GOT3 (cell line): Measurements from ENCODE around the gene OR10H5.
"Not testable (repeated sequence)": the region's sequence is repeated elsewhere in the genome, so short reads cannot be mapped to it uniquely, and the experiment has no call there.

Experiments used
- DNase-seq: peaks from one replicate; lab custom pipeline; 2025; ENCODE audit warnings: mixed read lengths; lab: John Stamatoyannopoulos, UW

The OR10H5 gene

DNA sequence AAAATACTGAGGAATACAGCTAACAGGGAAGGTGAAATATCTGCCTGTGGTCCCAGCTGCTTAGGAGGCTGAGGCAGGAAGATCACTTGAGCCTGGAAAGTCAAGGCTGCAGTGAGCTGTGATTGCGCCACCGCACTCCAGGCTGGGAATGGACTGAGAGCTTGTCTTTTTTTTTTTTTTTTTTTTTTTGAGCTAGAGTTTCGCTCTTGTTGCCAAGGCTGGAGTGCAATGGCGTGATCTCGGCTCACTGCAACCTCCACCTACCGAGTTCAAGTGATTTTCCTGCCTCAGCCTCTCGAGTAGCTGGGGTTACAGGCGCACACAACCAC is 56.4 kb downstream of the OR10H5 start:
- not testable (repeated sequence) for DNase-seq

DNA sequence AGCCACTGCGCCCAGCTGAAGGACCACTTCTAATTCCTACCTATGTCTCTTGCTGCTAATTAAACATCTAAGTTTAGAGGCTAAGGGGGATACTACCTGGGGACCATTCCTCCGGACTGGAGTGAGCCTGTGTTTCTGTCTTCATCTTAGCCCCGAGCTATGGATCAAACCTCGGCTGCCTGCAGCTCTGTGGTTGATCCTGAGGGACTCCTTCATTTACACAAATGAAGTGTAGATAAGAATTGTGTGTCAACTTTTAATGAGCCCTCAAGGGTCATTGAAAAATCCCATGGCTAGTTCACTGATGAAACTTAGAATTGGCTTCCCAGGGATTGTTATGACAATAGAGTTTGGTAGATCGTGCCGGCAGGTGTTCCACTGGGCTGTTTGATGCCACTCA is 59.5 kb downstream of the OR10H5 start:
- DNase-seq = no peak

DNA sequence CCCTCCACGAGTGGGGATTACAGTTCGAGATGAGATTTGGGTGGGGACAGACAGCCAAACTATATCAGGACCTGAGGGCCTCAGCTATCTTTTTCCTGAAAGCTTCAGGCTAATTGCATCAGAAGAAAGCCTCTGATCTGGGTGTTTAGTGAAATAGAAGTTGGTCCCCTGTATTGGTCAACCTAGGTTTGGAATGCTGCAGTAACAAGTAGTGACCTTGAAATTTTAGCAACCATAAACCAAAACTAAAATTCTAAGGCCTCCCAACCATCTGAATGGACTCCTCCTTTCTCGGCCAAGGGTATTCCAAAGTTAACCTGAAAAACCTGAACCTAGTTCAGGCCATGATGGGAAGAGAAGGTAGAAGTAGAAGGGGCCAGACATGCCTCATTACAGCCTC is 62.9 kb downstream of the OR10H5 start:
- no peak for DNase-seq
